MM.1S (cell line): ENCODE measurements around the gene CCDC136.

Source experiments
- CTCF ChIP-seq: fragments of 300-600 bp; sonication (generic); IDR thresholded peaks from 2 replicates; pipeline ENCODE4 v1.5.1; 2016; ENCODE audit warnings: antibody characterized with exemption, low read length, mixed read lengths
- EZH2 ChIP-seq: fragments of 300-600 bp; sonication (generic); optimal IDR thresholded peaks from 2 replicates; pipeline ENCODE3; 2017; ENCODE audit warnings: low read depth, mild to moderate bottlenecking, antibody characterized with exemption, low read length, mixed read lengths
- EZH2phosphoT487 ChIP-seq: fragments of 300-600 bp; sonication (generic); IDR thresholded peaks from 2 replicates; pipeline ENCODE4 v1.6.1; 2018; ENCODE audit warnings: antibody characterized with exemption, low read length

GRCh38 chr7:128814499-128814898, 22.7 kb downstream of the CCDC136 start:
- TF ChIP-seq CTCF (no peak), EZH2 (no peak), EZH2phosphoT487 (no peak)
